Hematopoietic multipotent progenitor cell treated with erythropoietin and hydrocortisone succinate and interleukin-3 and kit ligand, for 15 days (in vitro differentiated cells): ENCODE measurements around the gene TRAF2.
A peak's percentile ranks its signal among the peaks of the same experiment; 100 is the strongest.

Experiments used
- DNase-seq: peaks from one replicate; pipeline ENCODE4 v3.0.0-alpha.2; 2015; ENCODE audit warnings: low spot score

Gene TRAF2

DNA sequence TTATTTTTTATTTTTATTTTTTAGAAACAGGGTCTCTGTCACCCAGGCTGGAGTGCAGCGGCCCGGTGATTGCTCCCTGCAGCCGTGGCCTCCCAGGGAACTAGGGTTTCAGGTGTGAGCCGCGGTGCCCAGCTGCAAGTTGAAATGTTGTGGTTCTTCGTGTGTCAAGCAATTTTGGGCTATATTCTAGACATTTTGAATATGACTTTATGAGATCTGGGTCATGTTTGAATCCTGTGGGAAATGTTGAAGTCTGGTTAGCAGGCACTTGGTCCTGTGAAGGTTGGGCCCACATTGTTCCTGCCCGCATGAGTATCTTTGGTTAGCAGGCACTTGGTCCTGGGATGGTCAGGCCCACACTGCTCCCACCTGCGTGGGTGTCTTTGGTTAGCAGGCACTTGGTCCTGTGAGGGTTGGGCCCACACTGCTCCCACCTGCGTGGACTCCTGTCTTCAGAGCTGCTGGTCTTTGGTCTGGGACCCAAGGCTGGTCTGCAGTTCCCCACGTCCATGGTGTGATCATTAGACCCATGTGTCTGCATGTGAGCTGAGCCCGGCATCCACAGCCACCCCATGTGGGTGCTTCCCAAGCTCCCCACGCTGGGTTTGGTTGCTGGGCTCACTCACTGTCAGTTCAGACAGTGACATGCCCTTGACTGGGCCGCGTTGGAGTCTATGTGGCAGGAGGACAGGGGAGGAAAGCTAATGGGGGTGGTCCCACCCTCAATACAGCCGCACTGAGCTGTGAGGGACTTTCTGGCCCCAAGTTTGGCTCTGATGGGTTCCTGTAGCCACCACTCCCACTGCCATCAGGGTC lies 51.1 kb downstream of the TRAF2 start:
- DNase-seq = no peak

DNA sequence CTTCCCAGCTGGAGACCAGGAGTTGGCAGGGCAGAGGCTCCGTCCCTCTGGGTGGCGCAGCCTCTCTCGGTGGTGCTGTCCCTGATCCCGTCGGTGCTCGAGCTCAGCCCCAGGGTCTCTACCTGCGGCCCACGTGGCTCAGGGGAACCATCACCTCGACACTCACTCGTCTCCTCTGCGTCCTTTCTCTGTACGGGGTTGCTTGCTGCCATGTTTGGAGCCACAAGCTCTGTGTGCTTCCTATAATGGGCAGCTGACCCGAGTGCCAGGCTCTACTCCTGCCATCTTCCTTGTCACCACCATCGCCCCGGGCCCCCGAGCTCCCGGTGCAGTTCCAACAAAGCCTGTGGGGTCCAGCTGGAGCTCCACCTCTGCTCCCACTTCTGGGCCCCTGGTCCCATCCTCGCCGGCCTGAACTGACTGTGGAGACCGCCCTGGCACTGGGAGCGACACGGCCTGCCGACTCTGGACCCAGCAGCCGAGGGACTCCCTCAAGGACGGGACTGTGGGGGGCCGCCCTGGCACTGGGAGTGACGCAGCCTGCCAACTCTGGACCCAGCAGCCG lies 53.2 kb downstream of the TRAF2 start:
- DNase-seq = no peak

DNA sequence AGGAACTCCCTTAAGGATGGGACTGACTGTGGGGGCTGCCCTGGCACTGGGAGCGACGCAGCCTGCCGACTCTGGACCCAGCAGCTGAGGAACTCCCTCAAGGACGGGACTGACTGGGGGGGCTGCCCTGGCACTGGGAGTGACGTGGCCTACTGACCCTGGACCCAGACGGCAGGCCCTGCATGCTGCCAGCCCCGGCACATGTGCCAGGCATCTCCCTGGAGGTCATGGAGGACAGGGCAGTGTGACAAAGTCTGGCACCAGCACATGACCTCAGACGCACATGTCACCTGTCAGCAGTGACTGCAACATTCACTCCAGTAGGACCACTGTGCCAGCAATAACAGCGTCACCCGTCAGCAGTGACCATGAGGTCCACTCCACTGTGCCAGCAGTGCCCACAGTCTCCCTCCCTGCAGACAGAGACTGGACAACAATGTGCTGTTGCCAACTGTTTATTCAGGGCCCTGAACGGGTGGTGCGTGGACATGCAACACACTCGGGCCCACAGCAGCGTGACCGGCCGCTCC lies 53.7 kb downstream of the TRAF2 start:
- DNase-seq = no peak

DNA sequence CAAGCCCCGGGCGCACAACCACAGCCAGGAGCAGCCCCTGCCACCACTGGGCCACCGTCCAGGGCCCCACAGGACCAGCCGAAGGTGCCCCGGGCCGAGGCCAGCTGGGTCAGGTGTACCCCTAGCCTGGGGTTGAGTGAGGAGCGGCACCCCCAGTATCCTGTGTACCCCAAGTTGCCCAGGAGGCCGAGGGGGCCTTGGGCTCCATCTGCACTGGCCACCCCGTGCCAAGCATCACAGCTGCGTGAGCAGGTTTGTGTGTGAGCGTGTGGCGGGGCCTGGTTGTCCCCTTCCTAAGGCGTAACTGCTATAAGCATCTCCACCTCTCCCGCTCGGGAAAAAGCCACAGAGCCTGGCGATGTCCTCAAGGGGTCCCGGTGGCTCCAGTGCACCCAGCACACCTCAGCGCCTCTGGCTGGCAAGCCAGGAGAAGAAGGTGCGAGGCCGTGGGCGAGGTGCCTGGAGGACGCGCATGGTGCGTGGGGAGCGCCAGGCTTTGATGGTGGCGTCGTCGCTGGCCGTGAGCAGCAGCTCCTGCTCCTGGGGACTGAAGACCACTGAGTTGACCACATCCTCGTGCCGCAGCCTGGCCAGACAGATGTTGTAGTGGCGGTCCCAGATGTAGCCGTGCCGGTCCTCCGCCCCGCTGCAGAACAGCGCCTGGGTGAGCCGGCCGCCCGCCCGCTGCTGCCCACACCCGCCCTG lies 54.4 kb downstream of the TRAF2 start:
- no peak for DNase-seq

DNA sequence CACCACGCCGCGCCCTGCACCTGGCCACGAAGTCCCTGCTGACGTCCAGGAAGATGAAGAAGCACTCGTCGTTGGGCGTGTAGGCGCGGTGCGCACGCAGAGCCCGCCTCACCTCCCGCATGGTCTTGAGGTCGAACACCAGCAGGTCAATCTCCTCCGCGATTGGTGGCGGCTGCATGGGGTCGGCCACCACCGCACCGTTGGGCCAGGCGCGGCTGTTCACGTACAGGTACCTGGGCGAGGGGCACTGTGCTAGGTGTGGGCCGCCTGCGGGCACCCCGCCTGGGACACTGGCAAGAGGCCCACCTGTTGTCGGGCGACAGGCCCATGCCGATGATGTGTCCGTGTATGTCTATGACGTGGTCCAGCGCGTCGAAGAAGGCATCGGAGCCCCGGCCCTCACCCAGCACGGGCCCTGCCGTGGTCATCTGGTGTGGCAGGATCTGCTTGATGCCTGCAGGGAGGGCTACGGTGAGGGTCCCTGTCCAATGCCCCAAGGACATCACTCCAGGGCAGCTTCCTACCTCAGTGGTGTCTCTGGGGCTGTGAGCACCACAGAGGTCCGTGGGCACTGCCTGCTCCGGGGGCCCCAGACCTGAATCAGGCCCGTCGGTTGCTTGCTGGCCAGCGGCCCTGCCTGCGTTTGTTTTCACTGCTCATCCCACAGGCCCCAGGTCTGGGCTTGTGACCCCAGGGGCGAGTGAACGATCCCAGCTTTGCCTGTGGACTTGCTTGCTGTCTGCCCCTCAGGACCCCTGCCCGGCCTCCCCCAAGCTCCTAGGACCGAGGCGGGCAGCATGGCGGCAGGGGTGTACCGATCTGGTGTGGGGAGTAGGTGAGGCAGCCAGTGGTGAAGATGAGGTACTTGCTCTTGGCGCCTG lies 55.2 kb downstream of the TRAF2 start:
- DNase-seq = no peak

DNA sequence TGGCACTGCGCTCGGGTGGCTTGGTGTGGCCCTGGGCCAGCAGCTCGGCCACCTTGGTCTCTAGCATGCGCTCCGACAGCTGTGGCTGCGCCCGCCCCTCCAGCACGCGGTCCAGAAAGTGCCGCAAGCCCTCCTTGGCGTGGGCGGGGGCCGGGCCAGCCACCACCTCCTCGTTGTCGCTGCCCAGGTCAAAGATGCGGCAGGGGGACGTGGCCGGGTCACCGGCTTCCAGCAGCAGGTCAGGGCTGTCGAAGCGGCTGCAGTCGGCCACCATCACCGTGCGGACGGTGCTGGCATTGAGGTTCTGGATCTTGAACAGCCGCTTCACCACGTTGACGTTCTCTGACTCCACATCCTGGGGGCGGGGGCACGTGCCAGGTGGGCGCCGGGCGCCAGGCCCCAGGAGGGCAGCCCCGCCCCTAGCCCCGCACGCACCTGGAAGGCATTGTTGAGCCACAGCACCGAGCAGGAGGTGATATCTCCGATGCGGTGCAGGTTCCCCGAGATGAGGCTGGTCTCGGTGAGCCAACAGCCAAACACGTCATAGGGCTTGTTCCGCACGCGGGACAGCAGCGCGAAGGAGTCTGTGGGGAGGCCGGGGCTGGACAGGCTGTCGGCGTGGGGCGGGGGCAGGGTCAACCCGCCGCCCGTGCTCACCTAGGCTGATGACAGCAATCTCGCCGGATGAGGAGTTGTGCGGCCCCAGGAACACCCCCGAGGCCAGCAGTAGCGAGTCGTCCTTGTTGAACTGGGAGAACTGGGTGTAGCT lies 56.0 kb downstream of the TRAF2 start:
- no peak for DNase-seq

DNA sequence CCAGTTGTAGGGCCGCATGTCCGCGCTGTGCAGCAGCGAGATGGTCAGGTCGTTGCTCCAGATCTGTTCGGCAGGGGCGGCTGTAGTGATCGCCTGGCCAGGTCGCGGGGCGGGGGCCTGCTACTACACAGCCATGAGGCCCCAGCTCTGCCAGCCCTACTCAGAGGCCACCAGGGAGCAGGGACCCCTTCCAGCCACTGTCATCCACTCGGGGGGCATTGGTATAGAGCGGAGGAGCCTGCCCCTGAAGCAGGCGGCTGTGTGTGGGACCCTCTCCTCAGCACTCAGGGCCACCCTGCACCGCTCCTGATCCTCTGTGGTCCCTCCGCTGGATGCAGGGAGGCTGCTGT lies 56.5 kb downstream of the TRAF2 start:
- no peak for DNase-seq

DNA sequence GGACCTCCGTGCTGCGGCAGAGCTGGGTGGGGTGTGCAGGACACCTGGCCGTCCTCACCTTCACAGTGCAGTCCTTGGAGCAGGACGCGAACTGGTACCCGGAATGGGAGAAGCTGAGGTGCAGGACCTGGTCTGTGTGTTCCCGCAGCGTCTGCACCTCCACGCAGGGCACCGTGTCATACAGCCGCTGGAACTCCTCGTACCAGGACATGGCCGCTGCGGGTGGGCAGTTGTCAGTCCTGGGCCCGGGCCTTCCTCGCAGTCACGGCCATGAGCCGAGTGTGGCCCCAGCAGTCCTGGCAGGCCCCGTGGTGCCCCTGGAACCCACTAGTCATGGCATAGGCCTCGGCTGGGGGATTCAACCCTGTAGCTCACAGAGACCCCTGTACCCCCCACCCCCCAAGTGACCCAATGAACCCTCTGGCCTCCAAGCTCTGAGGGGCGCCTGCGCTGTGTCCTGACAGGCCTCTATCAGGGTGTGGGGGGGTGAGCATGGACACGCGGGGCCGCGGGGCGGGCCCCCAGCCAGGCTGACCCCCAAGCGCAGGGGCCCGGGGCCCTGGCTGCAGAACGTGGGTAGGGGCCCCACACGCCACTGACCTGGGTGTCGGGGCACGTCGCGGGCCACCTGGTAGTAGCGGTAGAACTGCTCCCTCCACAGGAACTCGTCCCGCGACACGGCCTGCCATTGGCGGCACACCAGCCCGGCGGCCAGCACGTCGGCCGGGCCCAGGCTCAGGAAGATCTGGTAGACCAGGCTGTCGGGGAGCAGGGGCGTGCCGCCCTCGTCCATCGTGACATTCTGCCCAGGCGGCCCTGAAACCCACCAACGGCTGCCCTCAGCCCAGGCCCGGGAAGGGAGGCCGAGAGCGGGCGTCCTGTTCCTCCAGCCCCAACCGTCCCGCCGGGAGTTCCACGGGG lies 57.2 kb downstream of the TRAF2 start:
- no peak for DNase-seq

DNA sequence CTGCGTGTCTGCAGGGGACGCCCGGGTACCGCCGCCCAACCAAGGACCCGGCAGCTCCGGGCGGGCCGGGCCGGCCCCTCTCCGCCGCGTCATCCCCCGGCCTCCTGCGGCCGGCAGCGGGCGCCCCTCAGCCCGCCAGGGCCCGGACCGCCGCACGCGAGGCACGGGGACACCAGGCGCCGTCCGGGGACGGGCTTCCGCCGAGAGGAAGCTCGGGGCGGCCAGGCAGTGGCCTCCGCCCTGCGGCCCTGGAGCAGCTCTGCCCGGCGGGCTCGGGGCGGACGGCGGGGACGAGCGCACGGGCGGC lies 57.8 kb downstream of the TRAF2 start:
- no peak for DNase-seq

DNA sequence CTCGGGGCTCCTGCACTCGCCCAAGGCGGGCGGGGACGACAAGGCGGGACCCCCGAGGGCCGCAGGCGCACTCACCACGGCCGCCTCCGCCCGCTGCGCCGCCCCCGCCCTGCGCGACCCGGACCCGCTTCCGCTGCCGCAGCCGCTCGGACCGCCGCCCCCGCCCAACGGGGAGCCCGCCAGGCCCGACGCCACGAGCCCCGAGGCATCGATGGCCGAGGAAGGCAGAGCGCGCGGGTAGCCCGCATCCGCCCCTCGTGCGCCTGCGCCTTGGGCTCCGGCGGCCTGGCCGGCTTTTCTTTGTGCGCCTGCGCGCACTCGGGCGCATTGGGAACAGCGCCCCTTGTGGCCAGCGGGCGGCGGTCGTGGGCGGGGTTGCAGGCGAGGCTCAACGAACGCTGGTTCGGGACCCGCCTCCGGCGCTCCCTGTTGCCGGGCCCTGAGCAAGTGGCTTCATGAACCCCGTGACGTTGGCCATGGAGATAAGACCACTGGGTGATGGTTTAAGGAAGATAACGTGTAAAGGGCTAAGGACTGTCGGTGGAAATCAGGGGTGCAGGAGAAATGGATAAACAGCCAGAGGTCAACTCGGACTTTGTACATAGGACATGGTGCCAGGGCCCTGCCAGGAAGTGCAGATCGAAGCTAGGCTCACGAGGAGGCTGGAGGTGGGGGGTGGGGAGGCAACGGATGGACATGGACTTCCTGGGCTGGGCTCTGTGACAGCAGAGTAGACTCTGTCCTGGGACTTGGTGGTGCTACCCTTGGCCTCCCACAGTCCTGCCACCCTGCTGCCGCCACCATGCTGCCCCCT lies 58.4 kb downstream of the TRAF2 start, which contains the start of the genes C8G and FBXW5:
Gene C8G, plus strand, starts transcription at position 725 of the 814 bp plus-strand sequence. Its CDS starts 78 bp downstream, at position 803.
Gene FBXW5, minus strand, starts transcription at position 220 of the 814 bp plus-strand sequence. CDS start 655 bp downstream, outside the sequence.
- DNase-seq = peak; percentile 97

DNA sequence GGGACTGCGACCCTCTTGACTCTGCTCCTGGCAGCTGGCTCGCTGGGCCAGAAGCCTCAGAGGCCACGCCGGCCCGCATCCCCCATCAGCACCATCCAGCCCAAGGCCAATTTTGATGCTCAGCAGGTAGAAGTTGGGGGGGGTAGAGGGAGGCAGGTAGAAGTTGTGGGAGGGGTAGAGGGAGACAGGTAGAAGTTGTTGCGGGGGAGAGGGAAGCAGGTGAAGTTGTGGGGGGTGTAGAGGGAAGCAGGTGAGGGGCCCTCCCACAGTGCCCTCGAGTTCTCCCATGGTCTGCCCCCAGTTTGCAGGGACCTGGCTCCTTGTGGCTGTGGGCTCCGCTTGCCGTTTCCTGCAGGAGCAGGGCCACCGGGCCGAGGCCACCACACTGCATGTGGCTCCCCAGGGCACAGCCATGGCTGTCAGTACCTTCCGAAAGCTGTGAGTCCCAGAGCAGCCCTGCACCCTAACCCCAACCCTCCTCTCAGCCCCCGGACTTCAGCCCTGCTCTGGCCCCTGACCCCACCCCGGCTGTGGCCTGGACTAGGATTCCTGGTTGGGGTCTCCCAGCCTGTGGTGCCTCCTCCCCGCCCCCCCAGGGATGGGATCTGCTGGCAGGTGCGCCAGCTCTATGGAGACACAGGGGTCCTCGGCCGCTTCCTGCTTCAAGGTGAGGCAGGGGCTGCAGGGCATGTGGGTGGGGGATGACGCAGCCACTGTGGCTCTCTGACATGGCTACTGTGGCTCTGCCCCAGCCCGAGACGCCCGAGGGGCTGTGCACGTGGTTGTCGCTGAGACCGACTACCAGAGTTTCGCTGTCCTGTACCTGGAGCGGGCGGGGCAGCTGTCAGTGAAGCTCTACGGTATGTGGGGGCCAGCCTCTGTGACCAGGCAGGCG lies 59.3 kb downstream of the TRAF2 start:
- DNase-seq = no peak

DNA sequence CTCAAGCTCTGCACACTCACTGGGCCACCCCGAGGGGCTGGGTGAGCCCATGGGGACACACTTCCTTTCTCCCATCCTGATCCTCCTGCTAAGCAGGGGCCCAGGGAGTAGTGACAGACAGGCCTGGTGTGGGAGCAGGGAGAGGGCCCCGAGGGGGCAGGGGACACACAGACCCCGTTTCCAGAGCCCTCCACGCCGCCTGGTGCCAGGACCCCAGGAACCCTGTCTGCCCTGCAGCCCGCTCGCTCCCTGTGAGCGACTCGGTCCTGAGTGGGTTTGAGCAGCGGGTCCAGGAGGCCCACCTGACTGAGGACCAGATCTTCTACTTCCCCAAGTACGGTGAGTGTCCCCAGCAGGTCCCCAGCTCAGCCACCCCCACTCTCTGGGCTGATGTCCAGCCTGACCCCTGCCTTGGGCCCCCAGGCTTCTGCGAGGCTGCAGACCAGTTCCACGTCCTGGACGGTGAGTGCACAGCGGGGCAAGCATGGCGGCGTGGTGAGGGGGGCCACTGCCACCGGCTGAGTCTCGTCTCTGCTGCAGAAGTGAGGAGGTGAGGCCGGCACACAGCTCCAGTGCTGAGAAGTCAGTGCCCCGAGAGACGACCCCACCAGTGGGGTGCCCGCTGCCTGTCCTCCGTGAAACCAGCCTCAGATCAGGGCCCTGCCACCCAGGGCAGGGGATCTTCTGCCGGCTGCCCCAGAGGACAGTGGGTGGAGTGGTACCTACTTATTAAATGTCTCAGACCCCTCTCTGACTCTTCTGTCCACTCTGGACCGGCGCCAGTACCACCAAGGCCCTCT lies 60.1 kb downstream of the TRAF2 start:
- DNase-seq = no peak

DNA sequence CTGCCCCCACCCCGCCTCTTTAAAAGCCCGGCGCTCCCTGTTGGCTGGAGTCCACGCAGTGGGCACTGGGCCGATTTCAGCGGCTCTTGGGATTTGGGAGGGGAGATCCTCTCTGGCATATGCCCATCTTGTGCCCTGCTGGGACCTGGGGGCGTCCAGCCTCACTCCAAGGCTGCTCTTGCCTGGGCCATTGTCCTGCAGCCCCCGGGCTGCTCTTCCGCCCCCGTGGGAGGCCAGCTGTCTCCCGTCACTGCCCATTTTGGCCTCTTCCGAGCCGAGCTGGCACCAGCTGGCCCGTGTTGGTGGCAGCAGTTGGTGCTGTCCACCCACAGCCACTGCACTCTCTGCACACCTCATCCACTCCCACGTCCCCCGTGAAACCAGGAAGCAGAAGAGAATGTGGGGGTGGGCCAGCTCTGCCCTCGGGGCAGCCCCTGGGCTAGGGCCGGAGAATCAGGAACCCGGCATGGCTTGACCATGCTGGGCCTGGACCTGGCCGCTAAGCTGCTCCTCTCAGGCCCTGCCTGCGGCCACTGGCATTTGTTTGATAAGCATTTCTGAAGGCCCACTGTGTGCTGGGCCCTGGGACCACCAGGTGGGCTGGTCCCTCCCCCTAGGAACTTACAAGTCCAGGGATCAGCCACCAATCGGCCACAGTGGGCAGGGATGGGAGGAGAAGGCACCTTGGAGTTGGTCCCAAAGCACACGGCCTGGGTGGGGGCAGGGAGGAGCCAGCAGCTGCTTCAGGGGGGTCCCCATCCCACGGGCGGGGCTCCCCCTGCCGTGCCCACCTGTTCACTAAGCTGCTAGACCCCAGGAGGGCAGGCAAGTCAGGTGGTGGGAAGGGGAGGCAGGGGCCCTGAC lies 60.9 kb downstream of the TRAF2 start:
- DNase-seq = no peak

DNA sequence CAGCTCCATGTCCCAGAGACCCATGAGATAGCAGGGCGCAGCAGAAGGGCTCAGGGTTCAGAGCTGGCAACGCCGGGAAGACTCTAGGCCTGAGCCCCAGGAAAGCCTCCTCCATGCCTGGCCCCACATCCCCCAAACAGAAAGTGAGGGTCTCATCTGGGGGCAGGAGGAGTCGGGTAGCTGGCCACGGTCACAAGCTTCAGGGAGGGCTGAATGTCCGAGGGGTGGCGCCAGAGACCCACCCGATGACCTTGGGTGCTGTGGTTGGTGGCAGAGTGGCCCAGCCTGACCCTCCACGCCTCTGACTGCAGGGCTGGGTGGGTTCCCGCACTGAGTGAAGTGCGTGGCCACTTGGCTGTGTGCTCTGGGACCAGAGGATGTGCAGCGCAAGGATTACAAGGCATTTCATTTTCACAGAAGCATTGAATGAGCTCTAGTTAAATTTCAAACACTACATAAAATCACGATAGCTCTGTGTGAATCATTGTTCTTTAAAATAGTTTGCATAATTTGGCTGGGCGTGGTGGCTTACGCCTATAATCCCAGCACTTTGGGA lies 61.7 kb downstream of the TRAF2 start:
- DNase-seq = no peak

DNA sequence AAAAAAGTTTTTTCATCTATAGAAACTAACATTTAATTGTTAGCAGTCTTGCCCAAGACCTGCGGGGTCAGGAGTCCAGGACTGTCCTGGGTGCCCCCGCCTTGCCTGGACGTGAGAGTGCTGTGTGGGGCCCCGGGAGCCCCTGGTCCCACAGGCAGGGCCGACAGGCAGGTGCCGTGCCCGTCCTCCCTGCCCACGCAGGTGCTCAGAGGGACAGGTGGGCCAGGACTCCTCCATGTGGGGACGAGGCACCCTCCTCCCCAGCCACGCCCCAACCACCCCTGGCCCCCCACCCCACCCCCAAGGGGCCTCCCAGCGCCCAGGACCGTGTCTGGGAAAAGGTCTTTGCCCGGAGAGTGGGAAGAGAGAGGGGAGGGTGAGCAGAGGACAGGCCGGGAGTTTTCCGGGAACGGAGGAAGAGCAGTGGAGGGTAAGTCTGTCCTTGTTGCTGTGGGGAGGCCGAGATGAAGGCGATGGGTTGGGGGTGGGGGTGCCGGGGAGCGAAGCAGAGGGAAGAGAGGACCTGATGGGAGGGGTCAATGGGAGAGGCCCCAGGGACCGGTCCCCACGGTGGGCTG lies 63.0 kb downstream of the TRAF2 start:
- no peak for DNase-seq
